CD4-positive, alpha-beta T cell treated with Interleukin-17A for 1 hour (primary cell): ENCODE results near the gene PCDHB1.

Experiments used
- DNase-seq: peaks from one replicate; pipeline ENCODE4 v3.0.0-alpha.2; 2020

PCDHB1 gene, protein sequence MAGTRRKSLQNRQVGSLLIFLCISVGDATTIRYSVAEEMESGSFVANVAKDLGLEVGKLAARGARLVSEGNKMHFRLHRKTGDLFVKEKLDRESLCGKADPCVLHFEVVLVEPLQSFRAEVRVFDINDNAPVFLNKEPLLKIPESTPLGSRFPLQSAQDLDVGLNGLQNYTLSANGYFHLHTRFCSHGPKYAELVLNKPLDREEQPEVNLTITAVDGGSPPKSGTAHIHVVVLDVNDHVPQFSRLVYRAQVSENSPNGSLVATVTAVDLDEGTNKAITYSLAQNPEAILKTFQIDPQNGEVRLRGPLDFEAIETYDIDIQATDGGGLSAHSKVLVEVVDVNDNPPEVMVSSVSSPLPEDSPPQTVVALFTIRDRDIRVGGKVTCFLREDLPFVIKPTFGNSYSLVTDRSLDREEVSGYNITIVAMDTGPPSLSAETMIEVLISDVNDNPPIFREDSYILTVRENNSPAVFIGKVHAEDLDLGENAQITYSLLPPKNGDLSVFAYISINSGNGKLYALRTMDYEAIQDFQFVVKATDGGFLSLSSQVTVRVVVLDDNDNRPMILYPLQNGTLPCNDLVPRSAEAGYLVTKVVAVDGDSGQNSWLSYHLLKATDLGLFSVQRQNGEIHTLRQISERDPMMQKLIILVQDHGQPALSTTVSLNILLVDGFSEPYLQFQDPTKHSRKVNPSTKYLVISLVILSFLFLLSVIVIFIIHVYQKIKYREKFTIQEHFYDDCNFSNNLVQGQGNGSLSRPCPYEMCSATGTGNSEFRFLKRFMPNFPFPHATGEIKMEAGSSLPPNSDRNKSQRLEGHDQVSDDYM

GRCh38 chr5:141050622-141051520 lies at the start of gene PCDHB1:
TSS of gene PCDHB1 (plus strand) at chr5:141051374. CDS start at chr5:141051471, 97 bp downstream.
- DNase-seq, result no peak

DNA sequence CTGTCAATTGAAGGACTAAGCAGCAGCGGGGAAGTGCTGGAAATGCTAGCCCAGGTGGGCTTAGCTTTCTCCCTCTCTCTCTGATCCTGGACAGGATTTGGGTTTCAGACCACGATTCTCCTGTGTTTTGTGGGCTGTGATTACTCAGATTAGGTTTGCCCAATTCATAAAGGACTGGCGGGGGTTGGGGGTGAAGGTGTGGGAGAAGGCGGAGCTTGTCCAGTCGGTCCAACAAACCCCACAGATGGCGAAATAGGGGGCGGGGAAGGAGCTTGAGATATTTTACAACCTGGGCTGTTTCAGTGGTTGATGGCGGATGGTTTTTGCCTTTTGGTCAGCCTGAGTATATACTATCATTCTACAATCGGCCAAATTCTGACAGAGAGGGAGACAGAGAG lies 49.7 kb upstream of the PCDHB1 start:
- DNase-seq, result no peak

GRCh38 chr5:141001844-141002604 lies 49.1 kb upstream of the PCDHB1 start:
- DNase-seq, result no peak

GRCh38 chr5:141002605-141002965 lies 48.6 kb upstream of the PCDHB1 start:
- no peak for DNase-seq

DNA sequence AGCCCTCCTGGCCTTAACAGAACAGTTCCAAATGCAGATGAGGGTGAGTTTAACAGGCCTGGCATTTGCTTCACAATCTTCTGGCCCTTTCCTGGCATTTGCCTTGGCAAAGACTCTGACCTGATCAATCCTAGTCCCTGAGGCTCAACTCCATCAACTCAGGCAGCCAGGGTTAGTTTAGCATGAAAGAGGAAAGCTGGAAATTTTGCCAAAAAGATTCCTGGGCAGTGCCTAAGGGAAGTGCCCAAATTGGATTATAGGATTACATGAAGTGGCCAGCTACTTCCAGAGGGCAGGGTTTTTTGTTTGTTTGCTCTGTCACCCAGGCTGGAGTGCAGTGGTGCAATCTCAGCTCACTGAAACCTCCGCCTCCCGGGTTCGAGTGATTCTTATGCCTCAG lies 48.1 kb upstream of the PCDHB1 start:
- DNase-seq, result no peak

DNA sequence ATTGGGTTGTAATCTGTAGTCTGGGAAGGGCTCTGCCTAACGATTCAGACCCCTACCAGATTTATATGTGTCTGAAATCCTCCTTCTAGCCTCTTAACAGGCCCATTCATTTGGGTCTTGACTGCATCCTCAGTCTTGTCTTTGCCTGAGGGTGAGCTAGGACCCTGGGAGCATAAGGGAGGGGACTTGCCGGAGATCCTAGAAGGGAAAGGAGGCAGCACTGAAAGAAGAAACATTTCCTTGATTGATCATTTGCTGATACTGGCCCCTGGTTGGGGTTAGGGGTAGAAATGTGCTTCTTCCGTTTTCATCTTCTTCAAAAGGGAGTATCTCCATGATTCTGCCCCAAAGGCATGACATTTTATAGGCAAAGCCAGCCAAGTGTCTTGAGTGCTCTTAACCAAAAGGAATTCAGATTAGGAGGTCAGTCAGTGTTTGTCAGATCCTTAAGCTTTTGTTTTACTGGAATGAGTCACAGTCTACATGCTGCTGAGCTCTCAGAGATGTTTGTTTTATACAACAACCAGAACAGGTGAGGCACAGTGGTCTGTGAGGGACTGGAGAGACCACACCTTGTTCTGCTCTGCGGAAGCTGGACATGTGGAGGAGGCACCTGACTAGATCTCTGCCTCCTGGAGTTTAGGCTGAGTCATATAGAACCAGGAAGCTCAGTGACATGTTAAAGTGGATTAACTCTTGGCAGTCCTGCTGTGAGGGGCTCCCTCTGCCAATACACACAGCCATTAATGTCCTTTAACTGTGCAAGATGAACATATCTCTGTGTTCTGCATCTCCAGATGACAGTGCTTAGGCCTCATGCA lies 47.2 kb upstream of the PCDHB1 start:
- no peak for DNase-seq

- DNase-seq, result no peak
These were observed 43.4 kb upstream of the PCDHB1 start for GRCh38 chr5:141007791-141008190.

- no peak for DNase-seq
These were observed 41.0 kb upstream of the PCDHB1 start for GRCh38 chr5:141010047-141010793.

GRCh38 chr5:141017943-141018342 lies 33.2 kb upstream of the PCDHB1 start:
- no peak for DNase-seq

DNA sequence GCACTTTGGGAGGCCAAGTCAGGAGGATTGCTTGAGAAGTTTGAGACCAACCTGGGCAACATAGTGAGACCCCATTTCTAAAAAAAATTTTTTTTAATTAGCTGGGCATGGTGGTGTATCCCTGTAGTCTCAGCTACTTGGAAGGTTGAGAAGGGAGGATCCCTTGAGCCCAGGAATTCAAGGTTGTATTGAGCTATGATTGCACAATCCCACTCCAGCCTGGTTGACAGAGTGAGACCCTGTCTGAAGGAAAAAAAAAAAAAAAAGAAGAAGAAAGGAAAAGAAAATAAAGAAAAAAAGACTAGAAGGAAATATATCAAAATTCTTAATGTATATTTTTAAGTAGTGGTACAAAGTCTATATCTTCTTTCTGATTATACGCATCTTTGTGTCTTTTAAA lies 28.8 kb upstream of the PCDHB1 start:
- DNase-seq, result no peak

- no peak for DNase-seq
These were observed 20.2 kb upstream of the PCDHB1 start for GRCh38 chr5:141031006-141031405.

GRCh38 chr5:141032626-141033025 lies 18.5 kb upstream of the PCDHB1 start:
- DNase-seq, result no peak

DNA sequence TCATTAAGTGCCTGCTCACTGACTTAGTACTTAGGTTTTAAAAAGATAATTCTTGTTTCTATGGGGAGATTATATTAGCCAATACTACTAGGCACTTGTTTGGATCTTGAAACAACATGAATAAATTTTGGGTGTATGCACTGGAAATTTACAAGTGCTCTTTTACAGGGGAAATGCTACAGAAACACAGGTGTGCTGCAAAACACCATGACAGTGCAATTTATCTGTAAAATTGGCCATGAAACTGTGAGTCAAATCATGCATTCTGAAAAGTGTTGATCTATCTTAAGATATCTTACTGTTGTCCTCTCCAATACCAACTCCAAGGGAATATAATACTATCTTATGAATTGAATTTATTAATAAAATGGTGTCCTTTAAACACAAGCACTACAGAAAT lies 12.1 kb upstream of the PCDHB1 start:
- no peak for DNase-seq

GRCh38 chr5:141039517-141039916 lies 11.7 kb upstream of the PCDHB1 start:
- DNase-seq, result no peak

DNA sequence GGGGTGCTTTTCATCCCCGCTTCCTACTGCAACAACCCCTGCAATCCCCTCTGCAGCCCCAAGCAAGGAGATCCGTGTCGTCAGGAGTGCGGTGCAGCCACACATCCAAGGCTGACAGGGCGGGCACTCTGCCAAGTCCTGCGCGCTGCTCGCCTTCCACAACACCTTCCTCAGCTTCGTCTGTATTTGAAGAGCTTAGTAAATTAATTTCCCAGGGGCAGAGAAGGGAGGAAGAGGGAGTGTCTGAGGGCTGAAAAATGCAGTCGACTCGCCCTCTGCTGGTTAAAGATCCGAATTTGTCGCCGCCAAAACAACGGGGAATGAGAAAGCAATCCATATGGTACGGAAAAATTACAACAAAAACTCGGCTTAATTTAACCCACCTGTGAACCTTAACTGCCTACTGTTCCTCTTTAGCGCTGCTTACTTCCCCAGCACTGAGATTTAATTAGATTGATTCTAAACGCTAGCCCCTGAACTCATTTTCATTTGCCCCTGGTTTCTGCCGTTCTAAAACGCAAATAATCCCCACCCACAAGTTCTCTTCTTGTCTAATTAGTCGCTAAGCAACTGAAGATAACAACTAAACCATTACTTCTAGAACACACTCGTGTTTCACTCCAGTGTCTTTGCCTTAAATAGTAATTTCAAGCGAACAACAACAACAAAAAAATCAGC lies 10.9 kb upstream of the PCDHB1 start:
- DNase-seq, result peak; percentile 0

DNA sequence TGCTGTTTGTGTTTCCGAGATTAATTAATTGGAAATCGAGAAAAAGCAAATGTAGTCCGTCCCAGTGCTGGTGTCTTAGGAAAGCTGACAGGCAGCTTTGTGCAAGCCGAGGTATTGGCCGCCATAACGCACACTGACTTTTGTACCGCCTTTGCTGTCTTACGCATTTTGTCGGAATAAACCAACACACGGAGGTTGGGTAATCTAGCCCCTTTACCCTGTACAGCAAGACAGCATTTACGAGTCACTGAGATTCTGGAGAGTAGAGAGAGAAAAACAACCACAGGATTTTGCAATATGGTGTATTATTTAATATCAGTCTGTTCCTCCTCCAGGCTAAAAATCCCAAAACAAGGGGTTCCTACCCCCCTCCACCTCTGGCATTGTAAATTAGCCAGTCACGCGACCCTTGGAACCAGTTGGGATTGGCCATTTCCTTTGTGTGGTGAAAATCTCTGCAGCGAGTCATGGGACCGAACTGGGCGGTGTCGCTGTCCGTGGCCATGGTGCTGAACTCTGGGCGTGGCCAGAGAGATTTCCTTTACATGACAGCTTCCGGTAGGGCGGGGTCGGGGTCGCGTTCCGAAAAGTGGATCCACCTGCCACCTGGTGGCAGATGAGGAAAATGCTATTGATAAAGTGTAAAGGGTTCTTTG lies 10.3 kb upstream of the PCDHB1 start:
- DNase-seq, result peak; percentile 69

DNA sequence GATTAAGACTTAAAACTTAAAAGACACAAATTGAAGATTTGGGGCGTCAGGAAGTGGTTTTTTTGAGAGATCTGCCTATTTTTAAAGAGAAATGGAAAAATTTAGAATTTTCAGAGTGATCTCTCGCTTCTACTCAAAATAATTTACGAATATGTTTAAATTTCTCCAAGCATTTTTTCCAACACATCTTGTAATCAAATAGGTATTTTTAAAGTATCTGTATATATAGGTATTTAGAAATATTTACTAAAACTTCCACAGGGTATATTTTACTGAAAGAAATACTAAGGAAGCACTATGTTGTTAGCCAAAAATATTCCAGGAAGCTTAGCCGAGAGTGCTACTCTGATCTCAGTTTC lies 9.8 kb upstream of the PCDHB1 start:
- DNase-seq, result no peak

- no peak for DNase-seq
These were observed 8.6 kb upstream of the PCDHB1 start for GRCh38 chr5:141042555-141042954.

DNA sequence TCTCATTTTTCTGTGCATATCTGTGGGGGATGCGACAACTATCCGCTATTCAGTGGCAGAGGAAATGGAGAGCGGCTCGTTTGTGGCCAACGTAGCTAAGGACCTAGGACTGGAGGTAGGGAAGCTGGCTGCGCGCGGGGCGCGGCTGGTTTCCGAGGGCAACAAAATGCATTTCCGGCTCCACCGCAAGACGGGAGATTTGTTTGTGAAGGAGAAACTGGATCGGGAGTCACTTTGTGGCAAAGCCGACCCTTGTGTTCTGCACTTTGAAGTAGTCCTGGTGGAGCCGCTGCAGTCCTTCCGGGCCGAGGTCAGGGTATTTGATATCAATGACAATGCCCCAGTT lies 320 bp downstream of the PCDHB1 start:
- DNase-seq, result no peak

GRCh38 chr5:141077826-141078225 lies 26.7 kb downstream of the PCDHB1 start:
- no peak for DNase-seq
